HG02759 (cell line): ENCODE measurements around the gene ERN1.

ENCODE experiments used
- ATAC-seq: cut with Tn5 transposase; IDR thresholded peaks from one replicate; pipeline ENCODE4 v1.9.1; 2021; ENCODE audit warnings: mild to moderate bottlenecking, moderate library complexity; ENCODE audit not compliant: unreplicated experiment

Gene ERN1

GRCh38 chr17:64064331-64064730 lies 65.6 kb downstream of the ERN1 start:
- ATAC-seq: no peak

DNA sequence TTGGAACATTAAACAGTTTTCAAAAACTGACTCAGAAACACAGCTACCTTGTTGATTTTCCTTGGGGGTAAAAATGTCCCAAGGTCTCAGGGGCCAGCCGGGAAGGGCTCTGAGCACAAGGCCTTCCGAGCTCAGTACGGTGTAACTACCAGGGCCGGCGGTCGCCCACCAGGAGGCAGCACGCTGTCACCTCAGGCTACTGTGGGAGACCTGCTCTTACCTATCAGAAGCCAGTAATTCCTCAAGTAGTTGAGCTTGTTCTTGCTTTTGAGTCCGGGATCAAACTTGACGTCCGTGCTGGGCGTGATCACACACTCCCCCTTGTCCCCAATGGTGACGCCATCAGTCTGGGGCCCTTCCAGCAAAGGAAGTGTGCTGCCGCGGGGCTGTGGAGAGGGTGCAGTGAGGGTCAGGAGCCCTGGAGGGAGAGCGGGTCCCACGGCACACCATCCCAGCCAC lies 66.1 kb downstream of the ERN1 start:
- ATAC-seq: no peak

- ATAC-seq: no peak
Measured at GRCh38 chr17:64063088-64063487, 66.9 kb downstream of the ERN1 start.

DNA sequence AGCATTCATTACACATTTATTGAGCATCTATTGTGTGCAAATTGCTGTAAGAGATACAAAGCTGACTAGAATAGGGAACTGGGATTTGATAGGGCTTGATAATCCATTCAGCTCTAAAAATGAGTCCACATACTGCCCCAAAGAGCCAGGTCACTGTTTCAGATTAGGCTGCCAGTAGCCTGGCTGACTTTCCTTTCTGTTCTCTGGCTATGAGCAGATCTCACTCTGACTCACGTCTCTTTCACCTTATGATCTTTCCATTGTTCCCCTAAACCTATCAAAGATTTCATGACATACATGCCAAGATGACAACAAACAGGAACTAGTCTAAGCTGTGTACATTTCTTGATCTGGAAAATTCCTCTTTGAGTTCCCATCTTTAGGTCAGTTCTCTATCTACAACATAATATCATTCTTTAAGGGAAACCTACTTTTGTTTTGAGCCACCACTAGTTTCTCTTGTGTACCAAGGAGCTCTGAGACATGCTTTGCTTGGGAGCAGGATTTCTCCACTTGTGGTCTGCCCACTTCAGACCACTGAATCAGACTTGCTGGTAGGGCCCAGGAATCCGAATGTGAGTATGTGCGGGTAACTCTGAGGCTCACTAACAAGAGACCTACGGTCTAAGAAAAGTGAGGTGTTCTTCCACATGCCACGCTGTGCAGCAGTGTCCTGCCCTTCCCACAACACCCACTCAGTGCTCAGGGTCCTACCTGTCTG lies 68.6 kb downstream of the ERN1 start:
- ATAC-seq: peak; percentile 44

GRCh38 chr17:64060331-64060730 lies 69.6 kb downstream of the ERN1 start:
- no peak for ATAC-seq

- ATAC-seq: no peak
Measured at GRCh38 chr17:64059756-64060155, 70.2 kb downstream of the ERN1 start.

GRCh38 chr17:64058621-64059020 lies 71.3 kb downstream of the ERN1 start:
- no peak for ATAC-seq

- ATAC-seq: no peak
Measured at GRCh38 chr17:64057701-64058263, 72.2 kb downstream of the ERN1 start.

DNA sequence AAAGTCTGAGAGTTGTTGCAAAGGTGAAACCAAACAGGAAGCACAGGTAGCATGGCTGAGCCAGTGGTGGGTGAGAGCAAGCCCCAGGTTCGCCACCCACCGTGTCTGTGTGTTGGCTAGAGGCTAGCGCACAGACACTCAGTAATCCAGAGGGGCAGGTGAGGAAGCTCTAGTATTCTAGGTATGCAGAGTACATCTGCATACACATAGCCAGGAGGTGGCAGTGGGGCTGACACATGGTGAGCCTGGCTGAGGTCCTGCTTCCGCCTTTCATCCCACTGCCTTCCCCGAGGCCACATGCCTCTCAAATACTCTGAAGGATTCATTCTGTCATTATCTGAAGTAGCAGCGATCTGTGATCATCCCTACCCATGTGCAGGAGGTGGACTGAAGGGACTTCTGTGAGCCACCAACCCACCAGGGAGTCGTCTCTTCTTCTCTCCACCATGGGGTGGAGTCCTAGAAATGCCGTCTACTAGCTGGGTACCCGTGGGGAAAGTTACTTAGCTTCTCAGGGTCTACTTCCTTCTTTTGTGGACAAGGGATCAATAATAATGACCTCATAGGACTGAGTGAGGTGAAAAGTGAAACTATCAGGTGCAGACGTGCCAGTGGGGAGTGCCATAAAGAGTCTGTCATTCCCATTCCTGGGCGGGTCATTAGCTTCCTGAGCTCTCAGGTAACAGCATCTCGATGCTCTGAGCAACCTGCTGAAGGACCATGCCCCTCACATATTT lies 73.5 kb downstream of the ERN1 start:
- peak; percentile 79 for ATAC-seq

- no peak for ATAC-seq
Measured at GRCh38 chr17:64055183-64056142, 74.5 kb downstream of the ERN1 start.

DNA sequence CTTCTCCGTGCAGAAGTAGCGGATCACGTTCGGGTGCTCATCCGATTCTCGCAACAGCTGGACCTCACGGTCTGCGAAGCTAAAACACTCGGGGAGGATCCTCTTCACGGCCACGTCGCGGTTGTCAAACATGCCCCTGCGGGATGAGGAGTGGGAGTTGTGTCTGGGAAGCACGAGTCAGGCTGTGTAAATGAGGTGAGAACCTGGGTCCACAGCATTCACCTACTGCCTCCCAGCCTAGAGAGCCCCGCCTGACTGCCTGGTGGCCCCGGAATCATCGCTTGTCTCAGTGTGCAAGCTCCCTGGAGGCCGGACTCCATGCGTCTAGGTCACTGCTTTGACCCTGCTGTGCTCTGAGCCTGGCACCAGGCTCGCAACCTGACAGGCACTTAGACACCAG lies 75.6 kb downstream of the ERN1 start:
- no peak for ATAC-seq

- no peak for ATAC-seq
Measured at GRCh38 chr17:64053101-64053500, 76.8 kb downstream of the ERN1 start.

- no peak for ATAC-seq
Measured at GRCh38 chr17:64051153-64051552, 78.8 kb downstream of the ERN1 start.

DNA sequence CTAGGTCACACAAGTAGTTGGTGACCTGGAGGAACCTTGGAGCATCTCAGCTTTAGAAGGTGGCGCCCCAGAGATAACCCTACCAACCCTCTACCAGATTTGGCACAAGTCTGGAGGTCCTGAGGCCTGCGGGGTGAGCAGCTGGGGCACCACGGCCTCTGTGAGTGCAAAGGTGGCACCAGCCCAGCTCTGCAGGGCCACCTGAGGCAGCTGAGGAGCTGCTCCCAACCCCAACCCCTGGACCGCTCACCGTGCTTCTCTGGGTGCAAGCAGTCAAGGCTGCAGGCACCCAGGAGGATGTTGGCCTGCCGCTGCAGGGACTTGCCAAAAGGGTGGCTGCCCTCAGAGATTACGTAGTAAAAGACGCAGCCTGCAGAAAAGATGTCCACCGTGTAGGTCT lies 81.1 kb downstream of the ERN1 start:
- ATAC-seq: no peak

GRCh38 chr17:64045176-64045575 lies 84.8 kb downstream of the ERN1 start:
- ATAC-seq: no peak

DNA sequence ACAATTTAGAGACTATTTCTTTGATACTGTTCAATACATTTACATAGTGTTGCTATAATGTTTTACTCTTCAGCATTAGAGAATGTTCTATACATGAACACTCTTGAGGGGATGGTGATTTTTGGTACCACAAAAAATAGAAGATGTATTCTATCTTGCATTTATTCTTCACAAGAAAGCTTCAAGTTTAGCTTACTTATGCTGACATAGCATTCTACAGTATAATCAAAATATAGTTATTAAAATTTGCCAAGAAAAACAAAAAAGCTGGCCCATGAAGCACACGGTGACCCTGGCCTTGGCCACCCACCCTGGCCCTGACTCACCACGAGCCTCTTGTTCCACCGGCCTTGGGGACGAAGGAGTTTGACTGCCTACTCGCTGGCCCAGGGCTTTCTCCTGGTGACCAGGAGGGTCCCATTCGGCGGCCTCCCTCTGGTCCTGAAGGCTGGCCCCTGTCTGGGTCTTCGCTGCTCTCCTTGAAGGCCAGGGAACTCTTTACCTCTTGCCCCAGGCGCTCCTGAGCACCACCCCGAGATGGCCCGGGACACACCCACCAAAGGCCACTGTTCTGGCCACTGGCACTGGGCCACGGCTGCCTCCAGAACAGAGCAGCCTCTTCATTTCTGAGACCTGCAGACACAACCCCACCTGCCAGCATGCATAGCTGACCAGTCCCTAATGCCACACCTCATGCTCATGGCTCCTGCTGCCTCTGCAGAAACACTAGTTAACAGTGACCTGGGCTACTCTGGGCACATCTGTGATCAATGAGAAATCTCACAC lies 87.1 kb downstream of the ERN1 start:
- ATAC-seq: no peak

- ATAC-seq: no peak
Measured at GRCh38 chr17:64041912-64042311, 88.0 kb downstream of the ERN1 start.

DNA sequence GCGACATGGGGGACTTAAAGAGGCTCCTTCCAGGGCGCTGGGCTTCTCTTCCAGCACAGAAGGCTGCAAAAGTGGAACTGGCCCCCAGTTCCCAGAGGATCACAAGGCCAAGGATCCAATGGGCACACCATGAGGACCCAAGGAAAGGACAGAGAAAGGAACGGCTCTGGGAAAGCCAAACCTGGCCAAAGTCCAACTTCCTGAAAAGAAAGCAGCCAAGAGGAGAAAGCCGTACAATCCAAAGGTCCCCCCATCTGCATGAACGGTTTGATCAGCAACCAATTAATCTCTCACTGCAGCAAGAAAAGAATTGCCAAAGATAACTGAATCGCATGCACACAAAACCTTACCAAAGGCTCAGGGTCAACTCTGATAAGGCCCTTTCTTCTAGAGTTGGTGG lies 89.7 kb downstream of the ERN1 start:
- no peak for ATAC-seq

- no peak for ATAC-seq
Measured at GRCh38 chr17:64039106-64039400, 90.9 kb downstream of the ERN1 start.

GRCh38 chr17:64038331-64039105 lies 91.4 kb downstream of the ERN1 start:
- ATAC-seq: no peak
